ENCODE measurements around the gene UBR3. TPM values are rescaled to one million over a fixed set of nuclear protein-coding genes. Genes with fewer than 3 reads are reported as not detected.

The UBR3 gene
- total and polyA plus RNA-seq, 10 donors: 7.2 to 119 (median 54.3) TPM

DNA sequence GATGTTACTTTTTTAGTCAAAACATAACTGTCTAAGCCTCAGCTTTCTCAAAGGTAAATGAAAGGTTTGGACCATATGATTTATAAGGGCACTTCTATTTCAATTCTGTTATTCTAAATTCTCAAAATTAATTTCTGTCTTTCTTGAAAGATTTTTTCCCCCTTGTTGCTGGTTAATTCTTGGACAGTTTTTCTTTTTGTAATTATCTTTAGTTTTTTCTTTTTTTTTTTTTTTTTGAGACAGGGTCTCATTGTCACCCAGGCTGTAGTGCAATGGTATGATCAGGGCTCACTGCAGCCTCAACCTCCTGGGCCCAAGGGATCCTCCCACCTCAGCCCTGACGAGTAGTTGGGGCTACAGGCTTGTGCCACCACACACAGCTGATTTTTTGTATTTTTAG lies 229.6 kb downstream of the UBR3 start:
- WGBS, 5 donors: 41 to 88% (median 80%) methylated on average over 1 of the region's 1 CpG
- Histone ChIP-seq H3K27me3 (replicated peaks in 1 of 7) (no peaks in the 10 kb centered on the region), H3K4me3 (no peak overlapping the region), H3K36me3 (peaks cover 0 to 86% (median 32%) of the 10 kb centered on the region in 6 donors), H3K4me1 (no peaks in the 10 kb centered on the region), H3K27ac (no peak overlapping the region), H3K9me3 (no peaks in the 10 kb centered on the region)
- no peak for TF ChIP-seq POLR2A (IDR thresholded peaks at IDR 0.05)
- TF ChIP-seq, protein P1, sequence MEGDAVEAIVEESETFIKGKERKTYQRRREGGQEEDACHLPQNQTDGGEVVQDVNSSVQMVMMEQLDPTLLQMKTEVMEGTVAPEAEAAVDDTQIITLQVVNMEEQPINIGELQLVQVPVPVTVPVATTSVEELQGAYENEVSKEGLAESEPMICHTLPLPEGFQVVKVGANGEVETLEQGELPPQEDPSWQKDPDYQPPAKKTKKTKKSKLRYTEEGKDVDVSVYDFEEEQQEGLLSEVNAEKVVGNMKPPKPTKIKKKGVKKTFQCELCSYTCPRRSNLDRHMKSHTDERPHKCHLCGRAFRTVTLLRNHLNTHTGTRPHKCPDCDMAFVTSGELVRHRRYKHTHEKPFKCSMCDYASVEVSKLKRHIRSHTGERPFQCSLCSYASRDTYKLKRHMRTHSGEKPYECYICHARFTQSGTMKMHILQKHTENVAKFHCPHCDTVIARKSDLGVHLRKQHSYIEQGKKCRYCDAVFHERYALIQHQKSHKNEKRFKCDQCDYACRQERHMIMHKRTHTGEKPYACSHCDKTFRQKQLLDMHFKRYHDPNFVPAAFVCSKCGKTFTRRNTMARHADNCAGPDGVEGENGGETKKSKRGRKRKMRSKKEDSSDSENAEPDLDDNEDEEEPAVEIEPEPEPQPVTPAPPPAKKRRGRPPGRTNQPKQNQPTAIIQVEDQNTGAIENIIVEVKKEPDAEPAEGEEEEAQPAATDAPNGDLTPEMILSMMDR (IDR thresholded peaks at IDR 0.05 in 8 of 11, conservative IDR thresholded peaks at IDR 0.05 in 3 of 11): no peak
- TF ChIP-seq POLR2AphosphoS5 (IDR thresholded peaks at IDR 0.05): no peak
- DNase-seq: no peak
- intact Hi-C loops (cut with DNase I; ENCODE audit: low total_unique reads): no loop called here

DNA sequence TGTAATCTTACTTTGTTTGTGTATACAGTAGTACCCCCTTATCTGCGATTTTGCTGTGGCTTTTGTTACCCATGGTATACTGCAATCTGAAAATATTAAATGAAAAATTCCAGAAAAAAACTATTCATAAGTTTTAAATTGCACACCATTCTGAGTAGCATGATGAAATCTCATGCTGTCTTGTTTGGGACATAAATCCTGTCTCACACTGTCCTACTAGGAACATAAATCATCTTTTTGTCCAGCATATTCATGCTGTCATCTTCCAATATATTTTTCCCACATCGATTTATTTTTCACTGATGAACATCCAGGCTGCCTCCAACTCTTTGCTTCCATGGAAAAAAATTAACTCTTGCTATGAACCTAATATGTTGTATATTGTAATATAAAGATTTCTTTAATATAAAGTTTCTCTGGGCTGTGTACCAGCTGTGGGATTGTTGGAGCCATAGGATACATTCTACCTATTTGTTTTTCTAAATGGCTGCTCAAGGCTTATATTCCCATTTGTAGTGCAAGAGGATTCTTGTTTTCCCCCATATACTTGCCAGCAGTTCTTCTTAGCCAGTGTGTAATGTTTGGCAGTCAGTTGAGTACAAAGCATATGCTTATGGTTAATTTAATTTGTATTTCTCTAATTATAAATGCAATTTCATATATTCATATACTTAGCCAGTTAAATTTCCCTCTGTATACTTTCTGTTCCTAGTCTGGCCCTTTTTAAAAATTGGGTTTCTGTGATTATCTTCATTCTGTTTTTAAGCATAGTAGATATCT lies 236.4 kb downstream of the UBR3 start:
- Histone ChIP-seq H3K9me3 (no peaks in the 10 kb centered on the region), H3K27ac (no peak overlapping the region), H3K4me1 (no peaks in the 10 kb centered on the region), H3K27me3 (replicated peaks in 1 of 7) (no peaks in the 10 kb centered on the region), H3K4me3 (no peak overlapping the region), H3K36me3 (peaks cover 0 to 88% (median 28%) of the 10 kb centered on the region in 6 donors)
- TF ChIP-seq POLR2AphosphoS5 (IDR thresholded peaks at IDR 0.05): no peak
- no peak for TF ChIP-seq POLR2A (IDR thresholded peaks at IDR 0.05)
- TF ChIP-seq, protein P1 (IDR thresholded peaks at IDR 0.05 in 8 of 11, conservative IDR thresholded peaks at IDR 0.05 in 3 of 11): no peak
- 84 to 96% (median 94%) methylated on average over 2 of the region's 2 CpGs for WGBS, 5 donors
- intact Hi-C loops (cut with DNase I; ENCODE audit: low total_unique reads): no loop called here
- DNase-seq: no peak

DNA sequence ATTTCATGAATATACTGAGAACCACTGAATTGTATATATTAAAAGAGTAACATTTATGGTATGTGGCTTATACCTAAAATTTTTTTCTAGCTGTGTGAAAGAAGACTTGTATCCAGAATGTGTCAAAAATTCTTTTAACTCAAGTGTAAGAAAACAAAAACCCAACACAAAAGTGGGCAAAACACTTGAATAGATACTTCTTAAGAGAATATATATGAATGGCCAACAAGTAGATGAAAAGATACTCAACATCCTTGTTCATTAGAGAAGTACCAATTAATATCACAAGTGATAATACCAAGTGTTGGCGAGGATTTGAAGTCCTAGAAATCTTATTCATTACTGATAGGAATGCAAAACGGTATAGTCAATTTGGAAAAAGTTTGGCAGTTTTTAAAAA lies 243.5 kb downstream of the UBR3 start:
- H3K27ac ChIP-seq: no peak overlapping the region
- DNase-seq: no peak
- WGBS, 5 donors: 74 to 99% (median 94%) methylated on average over 2 of the region's 2 CpGs
- TF ChIP-seq, protein P1 (IDR thresholded peaks at IDR 0.05 in 8 of 11, conservative IDR thresholded peaks at IDR 0.05 in 3 of 11): no peak
- TF ChIP-seq POLR2A (IDR thresholded peaks at IDR 0.05) (no peak), POLR2AphosphoS5 (IDR thresholded peaks at IDR 0.05) (no peak)
- H3K36me3 ChIP-seq: peaks cover 0 to 84% (median 16%) of the 10 kb centered on the region in 6 donors
- H3K4me3 ChIP-seq: no peak overlapping the region
- H3K9me3 ChIP-seq: peaks cover 0 to 26% (median 19%) of the 10 kb centered on the region in 8 donors
- H3K27me3 ChIP-seq (replicated peaks in 1 of 7): no peaks in the 10 kb centered on the region
- H3K4me1 ChIP-seq: peaks cover 0 to 15% (median 8%) of the 10 kb centered on the region in 6 donors
- intact Hi-C loops (cut with DNase I; ENCODE audit: low total_unique reads): no loop called here

DNA sequence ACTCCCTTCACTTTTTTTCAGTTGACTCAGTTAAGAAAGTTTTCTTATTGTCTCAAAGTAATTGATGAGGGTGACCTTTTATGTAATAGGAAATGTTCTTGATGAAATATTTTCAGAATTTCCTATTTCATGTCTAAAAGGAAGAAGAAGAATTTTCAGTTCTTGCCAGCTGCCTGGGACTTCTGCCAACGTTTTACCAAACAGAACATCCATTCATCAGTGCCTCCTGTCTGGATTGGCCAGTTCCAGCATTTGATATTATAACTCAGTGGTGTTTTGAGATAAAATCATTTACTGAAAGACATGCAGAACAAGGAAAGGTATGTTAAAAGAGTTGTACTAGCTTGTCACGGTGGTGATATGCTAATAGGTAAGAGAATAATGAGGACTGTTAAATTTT lies 246.0 kb downstream of the UBR3 start:
- Histone ChIP-seq H3K4me3 (no peak overlapping the region), H3K4me1 (peaks cover 0 to 20% (median 8%) of the 10 kb centered on the region in 6 donors), H3K27me3 (replicated peaks in 1 of 7) (no peaks in the 10 kb centered on the region), H3K9me3 (peaks cover 0 to 26% (median 19%) of the 10 kb centered on the region in 8 donors), H3K36me3 (peaks cover 0 to 83% (median 9%) of the 10 kb centered on the region in 6 donors), H3K27ac (peak overlapping the region in 3 of 8 donors; percentile 16 to 21 (median 17))
- DNase-seq: no peak
- intact Hi-C loops (cut with DNase I; ENCODE audit: low total_unique reads): no loop called here
- 9 to 22% (median 16%) methylated on average over 2 of the region's 2 CpGs for WGBS, 5 donors
- TF ChIP-seq, protein P1 (IDR thresholded peaks at IDR 0.05 in 8 of 11, conservative IDR thresholded peaks at IDR 0.05 in 3 of 11): no peak
- TF ChIP-seq POLR2AphosphoS5 (IDR thresholded peaks at IDR 0.05): no peak
- no peak for TF ChIP-seq POLR2A (IDR thresholded peaks at IDR 0.05)
